ENCODE measurements around the gene ADIPOQ.

The ADIPOQ gene

DNA sequence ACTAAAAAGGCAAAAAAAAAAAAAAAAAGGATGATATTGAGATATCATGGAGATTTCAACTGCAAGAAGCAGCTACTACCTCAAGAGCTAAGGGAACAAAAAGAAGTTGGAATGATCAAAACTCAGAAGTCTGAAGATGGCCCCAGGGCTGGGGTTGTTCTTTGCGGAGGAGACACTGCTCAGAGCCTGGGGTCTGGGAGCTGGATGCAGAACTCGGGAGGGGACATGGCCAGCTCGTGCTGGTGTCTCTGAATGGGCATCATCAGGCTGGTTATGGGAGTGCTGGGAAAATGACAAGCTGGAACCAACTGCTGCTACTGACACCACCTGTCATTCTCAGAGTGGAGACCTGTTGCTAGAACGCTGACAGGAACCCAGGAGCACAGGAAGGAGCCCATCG lies 14.2 kb upstream of the ADIPOQ start:
- no peak for DNase-seq (ENCODE audit: low read depth)
- no peak overlapping the region for H3K4me3 ChIP-seq (replicated peaks; ENCODE audit: low read depth, low read length)
- TF ChIP-seq, protein P1, sequence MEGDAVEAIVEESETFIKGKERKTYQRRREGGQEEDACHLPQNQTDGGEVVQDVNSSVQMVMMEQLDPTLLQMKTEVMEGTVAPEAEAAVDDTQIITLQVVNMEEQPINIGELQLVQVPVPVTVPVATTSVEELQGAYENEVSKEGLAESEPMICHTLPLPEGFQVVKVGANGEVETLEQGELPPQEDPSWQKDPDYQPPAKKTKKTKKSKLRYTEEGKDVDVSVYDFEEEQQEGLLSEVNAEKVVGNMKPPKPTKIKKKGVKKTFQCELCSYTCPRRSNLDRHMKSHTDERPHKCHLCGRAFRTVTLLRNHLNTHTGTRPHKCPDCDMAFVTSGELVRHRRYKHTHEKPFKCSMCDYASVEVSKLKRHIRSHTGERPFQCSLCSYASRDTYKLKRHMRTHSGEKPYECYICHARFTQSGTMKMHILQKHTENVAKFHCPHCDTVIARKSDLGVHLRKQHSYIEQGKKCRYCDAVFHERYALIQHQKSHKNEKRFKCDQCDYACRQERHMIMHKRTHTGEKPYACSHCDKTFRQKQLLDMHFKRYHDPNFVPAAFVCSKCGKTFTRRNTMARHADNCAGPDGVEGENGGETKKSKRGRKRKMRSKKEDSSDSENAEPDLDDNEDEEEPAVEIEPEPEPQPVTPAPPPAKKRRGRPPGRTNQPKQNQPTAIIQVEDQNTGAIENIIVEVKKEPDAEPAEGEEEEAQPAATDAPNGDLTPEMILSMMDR (IDR thresholded peaks at IDR 0.05; ENCODE audit: low read length, missing control alignments): no peak

DNA sequence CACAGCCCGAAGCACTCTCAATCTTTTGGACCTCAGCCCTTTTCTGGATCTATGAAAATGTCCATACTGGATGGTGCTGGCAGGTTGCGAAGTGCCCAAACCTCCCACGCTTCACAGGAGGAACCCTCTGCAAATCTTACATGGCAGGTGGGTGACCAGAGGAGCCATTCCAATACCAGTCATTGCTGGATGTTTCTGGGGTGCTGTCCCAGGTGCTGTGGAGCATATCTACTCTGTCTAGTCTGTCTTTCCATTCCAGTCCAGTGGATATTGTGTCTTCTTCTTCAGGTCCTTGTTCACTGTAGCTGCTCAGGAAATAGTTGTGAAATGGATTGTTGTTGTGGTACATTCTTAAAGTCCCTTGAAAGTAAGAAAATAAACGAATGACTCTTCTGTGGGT lies 10.7 kb upstream of the ADIPOQ start:
- no peak for DNase-seq (ENCODE audit: low read depth)
- TF ChIP-seq, protein P1 (IDR thresholded peaks at IDR 0.05; ENCODE audit: low read length, missing control alignments): no peak
- H3K4me3 ChIP-seq (replicated peaks; ENCODE audit: low read depth, low read length): no peak overlapping the region

DNA sequence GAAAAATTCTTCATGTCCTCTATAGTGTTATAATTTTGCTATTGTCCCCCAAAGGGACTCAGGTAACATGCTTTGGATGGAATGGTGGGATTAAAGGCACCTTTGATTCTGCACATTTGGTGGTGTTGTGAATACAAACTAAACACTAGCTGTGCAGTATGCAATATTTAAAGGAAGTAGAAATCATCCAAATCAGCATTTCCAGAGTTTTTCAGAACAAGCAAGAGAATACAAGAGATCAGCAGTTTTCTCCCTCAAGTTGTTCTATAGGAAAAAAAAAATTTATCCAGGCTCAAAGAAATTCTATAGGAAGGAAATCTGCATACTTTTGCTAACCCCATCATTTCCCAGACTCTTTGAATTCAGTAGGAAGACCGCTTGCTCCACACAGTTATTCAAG lies 10.2 kb upstream of the ADIPOQ start:
- H3K4me3 ChIP-seq (replicated peaks; ENCODE audit: low read depth, low read length): no peak overlapping the region
- DNase-seq (ENCODE audit: low read depth): no peak
- TF ChIP-seq, protein P1 (IDR thresholded peaks at IDR 0.05; ENCODE audit: low read length, missing control alignments): no peak

DNA sequence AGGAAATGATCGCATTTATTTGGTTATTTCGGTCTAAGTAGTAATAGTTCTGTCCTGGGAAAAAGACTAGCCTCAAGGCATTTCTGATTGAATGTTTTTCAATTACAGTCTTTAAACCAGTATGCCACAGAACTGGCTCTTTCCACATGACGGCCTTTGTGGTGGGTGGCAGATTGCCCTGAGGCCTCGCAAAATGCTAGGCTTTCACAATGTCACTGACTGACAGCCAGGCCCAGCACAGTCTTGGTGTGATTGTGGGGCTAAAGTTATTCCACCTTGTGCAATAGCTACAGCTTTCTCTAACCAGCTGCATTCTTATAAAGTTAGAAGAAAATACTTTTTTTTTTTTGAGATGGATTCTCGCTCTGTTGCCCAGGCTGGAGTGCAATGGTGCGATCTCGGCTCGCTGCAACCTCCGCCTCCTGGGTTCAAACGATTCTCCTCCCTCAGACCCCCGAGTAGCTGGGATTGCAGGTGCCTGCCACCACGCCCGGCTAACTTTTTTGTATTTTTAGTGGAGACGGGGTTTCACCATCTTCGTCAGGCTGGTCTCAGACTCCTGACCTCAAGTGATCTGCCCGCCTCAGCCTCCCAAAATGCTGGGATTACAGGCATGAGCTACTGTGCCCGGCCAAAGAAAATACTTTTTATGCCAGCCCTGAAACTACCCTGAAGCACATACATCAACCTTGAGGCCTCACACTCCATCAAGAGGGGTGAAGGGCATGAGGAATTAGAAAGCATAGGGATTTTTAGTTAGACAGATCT lies 2.5 kb upstream of the ADIPOQ start:
- TF ChIP-seq, protein P1 (IDR thresholded peaks at IDR 0.05; ENCODE audit: low read length, missing control alignments): no peak
- DNase-seq (ENCODE audit: low read depth): peak; percentile 59
- no peak overlapping the region for H3K4me3 ChIP-seq (replicated peaks; ENCODE audit: low read depth, low read length)

DNA sequence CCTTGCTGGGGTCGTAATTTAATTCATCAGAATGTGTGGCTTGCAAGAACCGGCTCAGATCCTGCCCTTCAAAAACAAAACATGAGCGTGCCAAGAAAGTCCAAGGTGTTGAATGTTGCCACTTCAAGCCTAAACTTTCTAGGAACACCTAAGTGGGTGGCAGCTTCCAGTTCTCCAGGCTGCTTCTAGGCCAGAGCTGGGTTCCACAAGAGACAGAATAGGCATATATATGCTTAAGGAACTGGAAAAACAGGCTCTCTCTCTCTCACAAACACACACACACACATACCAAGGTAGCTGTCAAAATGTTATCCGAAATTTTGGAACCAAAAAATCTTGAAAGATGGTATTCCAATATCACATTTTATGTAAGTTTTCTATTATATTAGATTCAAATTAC lies 890 bp upstream of the ADIPOQ start:
- TF ChIP-seq, protein P1 (IDR thresholded peaks at IDR 0.05; ENCODE audit: low read length, missing control alignments): no peak
- no peak for DNase-seq (ENCODE audit: low read depth)
- no peak overlapping the region for H3K4me3 ChIP-seq (replicated peaks; ENCODE audit: low read depth, low read length)

DNA sequence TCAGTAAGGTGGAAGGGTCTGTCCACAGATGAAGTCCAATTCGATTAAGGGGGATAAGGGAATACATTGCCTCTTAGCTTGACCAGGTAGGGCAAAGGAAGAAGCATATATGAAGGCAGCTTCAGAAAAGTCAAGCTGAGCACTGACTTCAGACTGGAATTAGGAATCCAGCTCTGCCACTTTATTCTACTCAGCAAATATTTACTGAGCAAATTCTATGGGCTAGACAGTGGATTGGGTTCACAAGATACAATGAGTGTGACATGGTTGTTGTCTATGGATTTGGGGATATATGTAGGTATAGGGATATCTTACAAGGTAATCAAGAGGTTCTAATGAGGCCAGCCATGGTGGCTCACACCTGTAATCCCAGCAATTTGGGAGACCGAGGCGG lies 526 bp downstream of the ADIPOQ start:
- TF ChIP-seq, protein P1 (IDR thresholded peaks at IDR 0.05; ENCODE audit: low read length, missing control alignments): no peak
- no peak for DNase-seq (ENCODE audit: low read depth)
- H3K4me3 ChIP-seq (replicated peaks; ENCODE audit: low read depth, low read length): no peak overlapping the region

DNA sequence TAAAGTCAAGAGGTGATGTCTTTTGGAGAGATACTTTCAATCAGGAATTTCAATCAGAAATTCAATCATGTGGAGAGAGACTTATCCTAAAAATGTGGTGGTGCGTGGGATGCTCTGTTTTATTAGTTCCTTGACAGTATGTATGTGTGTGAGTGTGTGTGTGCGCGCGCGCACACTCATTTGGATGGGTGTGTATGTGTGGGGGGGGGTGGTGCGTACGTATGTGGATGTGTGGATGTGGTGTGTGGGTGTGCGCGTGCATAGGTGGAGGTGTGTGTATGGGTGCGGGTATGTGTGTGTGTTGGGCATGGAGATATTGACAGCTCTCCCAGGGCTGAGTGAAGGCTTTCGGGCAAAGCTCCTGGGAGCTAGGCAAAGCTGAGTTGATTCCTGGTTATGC lies 2.4 kb downstream of the ADIPOQ start:
- TF ChIP-seq, protein P1 (IDR thresholded peaks at IDR 0.05; ENCODE audit: low read length, missing control alignments): no peak
- no peak overlapping the region for H3K4me3 ChIP-seq (replicated peaks; ENCODE audit: low read depth, low read length)
- DNase-seq (ENCODE audit: low read depth): no peak
